ENCODE data around the gene WBP1.

Gene WBP1

GRCh38 chr2:74498500-74499266, 40.4 kb downstream of the WBP1 start:
- no peak for TF ChIP-seq CTCF (IDR thresholded peaks at IDR 0.05; ENCODE audit: borderline replicate concordance, insufficient read depth, low read depth, low read length)
- peak overlapping the region; percentile 26 for H3K4me3 ChIP-seq (ENCODE audit: low read depth, low read length)

- H3K4me3 ChIP-seq (ENCODE audit: low read depth, low read length), result peak within 1 kb of the TSS; percentile 26
- TF ChIP-seq CTCF (IDR thresholded peaks at IDR 0.05; ENCODE audit: borderline replicate concordance, insufficient read depth, low read depth, low read length), result no peak
These were observed 41.2 kb downstream of the WBP1 start, which contains the start of gene LBX2 for GRCh38 chr2:74499267-74499939. Gene LBX2, minus strand, starts transcription at chr2:74499603. Its CDS starts 66 bp downstream, at chr2:74499537.

- TF ChIP-seq CTCF (IDR thresholded peaks at IDR 0.05; ENCODE audit: borderline replicate concordance, insufficient read depth, low read depth, low read length), result no peak
- no peak overlapping the region for H3K4me3 ChIP-seq (ENCODE audit: low read depth, low read length)
These were observed 41.8 kb downstream of the WBP1 start for GRCh38 chr2:74499940-74500577.

GRCh38 chr2:74500578-74500946, 42.3 kb downstream of the WBP1 start:
- TF ChIP-seq CTCF (IDR thresholded peaks at IDR 0.05; ENCODE audit: borderline replicate concordance, insufficient read depth, low read depth, low read length), result no peak
- no peak overlapping the region for H3K4me3 ChIP-seq (ENCODE audit: low read depth, low read length)

GRCh38 chr2:74501335-74502071, 43.3 kb downstream of the WBP1 start:
- no peak overlapping the region for H3K4me3 ChIP-seq (ENCODE audit: low read depth, low read length)
- no peak for TF ChIP-seq CTCF (IDR thresholded peaks at IDR 0.05; ENCODE audit: borderline replicate concordance, insufficient read depth, low read depth, low read length)

- no peak for TF ChIP-seq CTCF (IDR thresholded peaks at IDR 0.05; ENCODE audit: borderline replicate concordance, insufficient read depth, low read depth, low read length)
- H3K4me3 ChIP-seq (ENCODE audit: low read depth, low read length), result peak overlapping the region; percentile 50
These were observed 44.0 kb downstream of the WBP1 start for GRCh38 chr2:74502147-74502719.
